ENCODE data around the gene CEP20. TPM values are rescaled to one million over a fixed set of nuclear protein-coding genes. Genes with fewer than 3 reads are reported as not detected.
"Not testable (repeated sequence)": the region's sequence is repeated elsewhere in the genome, so short reads cannot be mapped to it uniquely, and the experiment has no call there.

Gene CEP20
- polyA plus RNA-seq (ENCODE audit: insufficient read length in 4 of 4) = 10 to 100 TPM; 32.4 to 41.9 (median 38.3) TPM

GRCh38 chr16:15888072-15888976, at the start of gene CEP20:
TSS of gene CEP20 (minus strand) at chr16:15888603. CDS start at chr16:15888585, 18 bp downstream.
- peak; percentile 89 to 99 (median 95) for DNase-seq (ENCODE audit: low read depth in 4 of 4, low spot score in 2 of 4)

GRCh38 chr16:15936809-15937208, 48.4 kb upstream of the CEP20 start:
- not testable (repeated sequence) for DNase-seq (ENCODE audit: low read depth in 4 of 4, low spot score in 2 of 4)

GRCh38 chr16:15934991-15935390, 46.6 kb upstream of the CEP20 start:
- DNase-seq (ENCODE audit: low read depth in 4 of 4, low spot score in 2 of 4) = no peak

- DNase-seq (ENCODE audit: low read depth in 4 of 4, low spot score in 2 of 4) = no peak
Observed at GRCh38 chr16:15933781-15934180, 45.4 kb upstream of the CEP20 start.

- no peak for DNase-seq (ENCODE audit: low read depth in 4 of 4, low spot score in 2 of 4)
Observed at GRCh38 chr16:15932939-15933338, 44.5 kb upstream of the CEP20 start.

GRCh38 chr16:15928261-15929104, 40.1 kb upstream of the CEP20 start:
- no peak for DNase-seq (ENCODE audit: low read depth in 4 of 4, low spot score in 2 of 4)

- no peak for DNase-seq (ENCODE audit: low read depth in 4 of 4, low spot score in 2 of 4)
Observed at GRCh38 chr16:15925631-15926030, 37.2 kb upstream of the CEP20 start.

- no peak for DNase-seq (ENCODE audit: low read depth in 4 of 4, low spot score in 2 of 4)
Observed at GRCh38 chr16:15924996-15925395, 36.6 kb upstream of the CEP20 start.

- DNase-seq (ENCODE audit: low read depth in 4 of 4, low spot score in 2 of 4) = no peak
Observed at GRCh38 chr16:15919331-15919730, 30.9 kb upstream of the CEP20 start.

- not testable (repeated sequence) for DNase-seq (ENCODE audit: low read depth in 4 of 4, low spot score in 2 of 4)
Observed at GRCh38 chr16:15918314-15918713, 29.9 kb upstream of the CEP20 start.

- no peak for DNase-seq (ENCODE audit: low read depth in 4 of 4, low spot score in 2 of 4)
Observed at GRCh38 chr16:15916323-15916722, 27.9 kb upstream of the CEP20 start.

GRCh38 chr16:15915555-15916081, 27.2 kb upstream of the CEP20 start:
- no peak for DNase-seq (ENCODE audit: low read depth in 4 of 4, low spot score in 2 of 4)

- no peak for DNase-seq (ENCODE audit: low read depth in 4 of 4, low spot score in 2 of 4)
Observed at GRCh38 chr16:15913046-15913698, 24.8 kb upstream of the CEP20 start.

GRCh38 chr16:15911198-15911597, 22.8 kb upstream of the CEP20 start:
- DNase-seq (ENCODE audit: low read depth in 4 of 4, low spot score in 2 of 4) = no peak

GRCh38 chr16:15907863-15908478, 19.6 kb upstream of the CEP20 start:
- no peak for DNase-seq (ENCODE audit: low read depth in 4 of 4, low spot score in 2 of 4)

- no peak for DNase-seq (ENCODE audit: low read depth in 4 of 4, low spot score in 2 of 4)
Observed at GRCh38 chr16:15906439-15906838, 18.0 kb upstream of the CEP20 start.

- DNase-seq (ENCODE audit: low read depth in 4 of 4, low spot score in 2 of 4) = no peak
Observed at GRCh38 chr16:15903960-15904359, 15.6 kb upstream of the CEP20 start.

GRCh38 chr16:15900901-15901500, 12.6 kb upstream of the CEP20 start:
- DNase-seq (ENCODE audit: low read depth in 4 of 4, low spot score in 2 of 4) = no peak

GRCh38 chr16:15900357-15900756, 12.0 kb upstream of the CEP20 start:
- no peak for DNase-seq (ENCODE audit: low read depth in 4 of 4, low spot score in 2 of 4)

All from left renal cortex interstitium (tissue), 4 donors.